NCI-H345 treated with DMSO at 0.1 percent for 48 hours (cell line): Measurements from ENCODE around the gene DCUN1D3.
"Not testable (repeated sequence)": the region's sequence is repeated elsewhere in the genome, so short reads cannot be mapped to it uniquely, and the experiment has no call there.

Experiments
- DNase-seq: peaks from one replicate; lab custom pipeline; 2025; ENCODE audit not compliant: unreplicated experiment; lab: John Stamatoyannopoulos, UW

The DCUN1D3 gene

GRCh38 chr16:20865420-20866131, 34.6 kb downstream of the DCUN1D3 start:
- no peak for DNase-seq

- DNase-seq = not testable (repeated sequence)
Measured at GRCh38 chr16:20864376-20864775, 35.8 kb downstream of the DCUN1D3 start.

GRCh38 chr16:20862162-20862960, 37.8 kb downstream of the DCUN1D3 start:
- no peak for DNase-seq

GRCh38 chr16:20860995-20861394, 39.2 kb downstream of the DCUN1D3 start:
- DNase-seq = peak; percentile 12

- DNase-seq = no peak
Measured at GRCh38 chr16:20860361-20860760, 39.8 kb downstream of the DCUN1D3 start.

- DNase-seq = no peak
Measured at GRCh38 chr16:20859699-20860098, 40.5 kb downstream of the DCUN1D3 start.

GRCh38 chr16:20859229-20859628, 40.9 kb downstream of the DCUN1D3 start:
- no peak for DNase-seq

- DNase-seq = no peak
Measured at GRCh38 chr16:20857281-20857680, 42.9 kb downstream of the DCUN1D3 start.

GRCh38 chr16:20854963-20855362, 45.2 kb downstream of the DCUN1D3 start:
- DNase-seq = no peak

GRCh38 chr16:20853981-20854620, 46.1 kb downstream of the DCUN1D3 start:
- DNase-seq = no peak

GRCh38 chr16:20853143-20853542, 47.0 kb downstream of the DCUN1D3 start:
- no peak for DNase-seq

GRCh38 chr16:20851601-20852000, 48.6 kb downstream of the DCUN1D3 start:
- DNase-seq = no peak

- DNase-seq = no peak
Measured at GRCh38 chr16:20850981-20851380, 49.2 kb downstream of the DCUN1D3 start.

GRCh38 chr16:20849589-20850390, 50.4 kb downstream of the DCUN1D3 start:
- peak; percentile 18 for DNase-seq

GRCh38 chr16:20847550-20847949, 52.6 kb downstream of the DCUN1D3 start:
- no peak for DNase-seq

GRCh38 chr16:20846551-20846950, 53.6 kb downstream of the DCUN1D3 start:
- DNase-seq = no peak

GRCh38 chr16:20846030-20846429, 54.1 kb downstream of the DCUN1D3 start:
- DNase-seq = no peak

- DNase-seq = no peak
Measured at GRCh38 chr16:20844588-20844987, 55.6 kb downstream of the DCUN1D3 start.

GRCh38 chr16:20844054-20844453, 56.1 kb downstream of the DCUN1D3 start:
- no peak for DNase-seq

- DNase-seq = no peak
Measured at GRCh38 chr16:20839504-20839903, 60.7 kb downstream of the DCUN1D3 start.

GRCh38 chr16:20838240-20838639, 61.9 kb downstream of the DCUN1D3 start:
- DNase-seq = no peak
